Peyer's patch (tissue), 4 donors: Measurements from ENCODE around the gene HMOX2. TPM values are rescaled to one million over a fixed set of nuclear protein-coding genes. Genes with fewer than 3 reads are reported as not detected.

Experiments
- DNase-seq, 3 donors: peaks; one replicate each; pipeline ENCODE4 v3.0.0-alpha.2; 2017 to 2019
- H3K27ac ChIP-seq, 4 donors: fragments of 200-600 bp; sonication (generic); one replicate each; pipeline ENCODE4 v1.5.1; 2016 to 2019
- H3K27me3 ChIP-seq, 2 donors: fragments of 200-600 bp; sonication (generic); one replicate each; pipeline ENCODE4 v1.5.1; 2019
- H3K36me3 ChIP-seq, 3 donors: fragments of 200-600 bp; sonication (generic); one replicate each; pipeline ENCODE4 v1.5.1; 2016 to 2019
- H3K4me1 ChIP-seq, 4 donors: fragments of 200-600 bp; sonication (generic); one replicate each; pipeline ENCODE4 v1.5.1; 2016 to 2019
- H3K4me3 ChIP-seq, 4 donors: fragments of 200-600 bp; sonication (generic); 1 replicate in 3 of 4; 2 replicates in 1 of 4; pipeline ENCODE4 v1.5.1; 2016 to 2019; ENCODE audit warnings: mild to moderate bottlenecking in 1 of 4
- H3K9me3 ChIP-seq, 4 donors: fragments of 200-600 bp; sonication (generic); one replicate each; pipeline ENCODE4 v1.5.1; 2016 to 2019; ENCODE audit warnings: mild to moderate bottlenecking in 1 of 4
- POLR2A ChIP-seq, 2 donors: fragments of 450-650 bp; IDR thresholded peaks; one replicate each; pipeline ENCODE4 v1.5.1; 2017; ENCODE audit warnings: antibody characterized with exemption in 2 of 2, mild to moderate bottlenecking in 2 of 2, moderate library complexity in 2 of 2
- total RNA-seq, 4 donors: library from RNA; depleted of rRNA; stranded (reverse); fragments of >200 nt; gene quantifications; one replicate each; pipeline ENCODE4 v1.1.0, GENCODE V29; 2016
- TF ChIP-seq, protein P1 (sequence below), 6 experiments: fragments of 450-650 bp in 4 of 6; fragments of 200-600 bp in 2 of 6; sonication (generic) in 1 of 6; IDR thresholded peaks; one replicate each; pipeline ENCODE4 v1.5.1; 2017 to 2019; ENCODE audit warnings: antibody characterized with exemption in 6 of 6, mild to moderate bottlenecking in 3 of 6, moderate library complexity in 1 of 6

Gene HMOX2
- total RNA-seq, 4 donors from 2014 or later: 37.1 to 64.8 (median 61.1) TPM

DNA sequence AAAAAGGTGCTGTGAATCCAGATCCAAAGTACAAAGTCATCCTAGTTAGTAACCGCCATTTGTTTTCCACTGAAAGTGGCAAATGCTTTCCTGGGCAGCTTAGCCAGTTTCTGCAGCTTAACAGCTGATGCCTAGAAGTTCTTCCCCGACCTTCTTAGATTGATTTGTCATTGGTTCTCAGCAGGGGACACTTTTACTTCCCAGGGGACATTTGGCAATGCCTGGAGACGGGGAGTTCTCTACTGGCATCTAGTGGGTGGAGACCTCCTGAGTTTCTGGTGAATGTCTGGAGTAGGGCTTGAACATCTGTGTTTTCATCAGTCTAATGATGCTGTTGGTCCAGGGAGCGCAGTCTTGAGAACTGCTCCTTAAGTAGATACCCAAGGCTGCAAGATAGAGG is 43.0 kb upstream of the HMOX2 start:
- no peaks in the 10 kb centered on the region for H3K4me1 ChIP-seq
- no peaks in the 10 kb centered on the region for H3K27me3 ChIP-seq
- TF ChIP-seq, protein P1, sequence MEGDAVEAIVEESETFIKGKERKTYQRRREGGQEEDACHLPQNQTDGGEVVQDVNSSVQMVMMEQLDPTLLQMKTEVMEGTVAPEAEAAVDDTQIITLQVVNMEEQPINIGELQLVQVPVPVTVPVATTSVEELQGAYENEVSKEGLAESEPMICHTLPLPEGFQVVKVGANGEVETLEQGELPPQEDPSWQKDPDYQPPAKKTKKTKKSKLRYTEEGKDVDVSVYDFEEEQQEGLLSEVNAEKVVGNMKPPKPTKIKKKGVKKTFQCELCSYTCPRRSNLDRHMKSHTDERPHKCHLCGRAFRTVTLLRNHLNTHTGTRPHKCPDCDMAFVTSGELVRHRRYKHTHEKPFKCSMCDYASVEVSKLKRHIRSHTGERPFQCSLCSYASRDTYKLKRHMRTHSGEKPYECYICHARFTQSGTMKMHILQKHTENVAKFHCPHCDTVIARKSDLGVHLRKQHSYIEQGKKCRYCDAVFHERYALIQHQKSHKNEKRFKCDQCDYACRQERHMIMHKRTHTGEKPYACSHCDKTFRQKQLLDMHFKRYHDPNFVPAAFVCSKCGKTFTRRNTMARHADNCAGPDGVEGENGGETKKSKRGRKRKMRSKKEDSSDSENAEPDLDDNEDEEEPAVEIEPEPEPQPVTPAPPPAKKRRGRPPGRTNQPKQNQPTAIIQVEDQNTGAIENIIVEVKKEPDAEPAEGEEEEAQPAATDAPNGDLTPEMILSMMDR (IDR thresholded peaks at IDR 0.05): no peak
- TF ChIP-seq POLR2A (IDR thresholded peaks at IDR 0.05): no peak
- no peak overlapping the region for H3K27ac ChIP-seq
- H3K9me3 ChIP-seq: no peaks in the 10 kb centered on the region
- H3K4me3 ChIP-seq: no peak overlapping the region
- DNase-seq: no peak
- H3K36me3 ChIP-seq: peaks cover 0 to 55% (median 0%) of the 10 kb centered on the region in 3 donors

DNA sequence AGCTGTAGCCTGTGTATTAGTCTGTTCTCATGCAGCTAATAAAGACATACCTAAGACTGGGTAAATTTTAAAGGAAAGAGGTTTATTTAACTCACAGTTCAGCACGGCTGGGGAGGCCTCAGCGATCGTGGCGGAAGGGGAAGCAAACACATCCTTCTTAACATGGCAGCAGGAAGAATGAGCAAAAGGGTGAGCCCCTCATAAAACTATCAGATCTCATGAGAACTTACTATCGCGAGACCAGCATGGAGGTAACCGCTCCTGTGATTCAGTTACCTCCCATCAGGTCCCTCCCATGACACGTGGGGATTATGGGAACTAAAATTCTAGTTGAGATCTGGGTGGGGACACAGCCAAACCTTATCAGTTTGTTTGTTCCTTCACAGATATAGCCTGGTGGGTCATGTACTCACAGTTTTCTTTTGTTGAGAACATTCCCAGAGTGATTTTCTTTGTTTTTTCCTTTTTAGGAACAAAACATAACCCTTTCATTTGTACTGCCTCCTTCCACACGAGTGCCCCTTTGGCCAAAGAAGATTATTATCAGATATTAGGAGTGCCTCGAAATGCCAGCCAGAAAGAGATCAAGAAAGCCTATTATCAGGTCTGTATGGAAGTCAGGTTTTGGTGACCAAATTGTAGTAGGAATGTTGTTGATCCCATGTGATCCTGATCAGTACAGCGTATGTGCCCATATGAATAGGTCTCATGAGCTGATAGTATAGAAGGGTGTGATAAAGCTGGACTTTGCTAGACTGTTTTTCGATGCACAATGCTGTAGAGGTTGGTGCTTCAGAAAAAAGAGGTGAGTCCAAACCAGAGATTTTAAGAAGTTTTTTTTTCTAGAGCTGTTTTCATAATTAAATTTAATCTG is 42.0 kb upstream of the HMOX2 start:
- no peak for DNase-seq
- Histone ChIP-seq H3K27me3 (no peaks in the 10 kb centered on the region), H3K4me3 (no peak overlapping the region), H3K27ac (no peak overlapping the region), H3K4me1 (no peaks in the 10 kb centered on the region), H3K9me3 (no peaks in the 10 kb centered on the region), H3K36me3 (peaks cover 0 to 62% (median 0%) of the 10 kb centered on the region in 3 donors)
- TF ChIP-seq, protein P1 (IDR thresholded peaks at IDR 0.05): no peak
- TF ChIP-seq POLR2A (IDR thresholded peaks at IDR 0.05): no peak

DNA sequence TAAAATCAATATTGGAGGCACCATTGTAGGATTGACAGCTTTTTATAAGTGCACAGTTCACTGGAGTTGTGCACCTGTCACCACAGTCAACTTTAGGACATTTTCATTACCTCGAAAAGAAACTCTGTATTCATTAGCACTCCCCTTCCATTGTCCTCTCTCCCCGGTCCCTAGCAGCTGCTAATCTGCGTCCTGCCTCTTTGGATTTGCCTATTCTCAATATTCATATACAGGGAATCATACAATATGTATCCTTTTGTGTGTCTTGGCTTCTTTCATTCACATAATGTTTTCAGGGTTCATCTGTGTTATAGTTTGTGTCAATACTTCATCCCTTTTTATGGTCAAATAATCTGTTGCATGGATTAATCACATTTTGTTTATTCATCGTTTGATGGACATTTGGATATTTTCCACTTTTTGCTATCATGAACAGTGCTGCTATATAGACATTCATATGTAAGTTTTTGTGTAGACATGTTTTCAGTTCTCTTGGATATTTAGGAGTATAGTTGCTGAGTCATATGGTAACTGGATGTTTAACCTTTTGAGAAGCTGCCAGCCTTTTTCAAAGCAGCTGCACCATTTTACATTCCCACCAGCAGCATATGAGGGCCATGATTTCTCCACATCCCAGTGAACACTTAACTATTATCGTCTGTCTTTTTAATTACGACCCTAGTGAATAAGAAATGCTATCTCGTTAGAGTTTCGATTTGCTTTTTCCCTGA is 40.7 kb upstream of the HMOX2 start:
- no peak for DNase-seq
- Histone ChIP-seq H3K4me3 (no peak overlapping the region), H3K9me3 (no peaks in the 10 kb centered on the region), H3K27ac (no peak overlapping the region), H3K4me1 (no peaks in the 10 kb centered on the region), H3K27me3 (no peaks in the 10 kb centered on the region), H3K36me3 (peaks cover 0 to 68% (median 0%) of the 10 kb centered on the region in 3 donors)
- no peak for TF ChIP-seq POLR2A (IDR thresholded peaks at IDR 0.05)
- TF ChIP-seq, protein P1 (IDR thresholded peaks at IDR 0.05): no peak

DNA sequence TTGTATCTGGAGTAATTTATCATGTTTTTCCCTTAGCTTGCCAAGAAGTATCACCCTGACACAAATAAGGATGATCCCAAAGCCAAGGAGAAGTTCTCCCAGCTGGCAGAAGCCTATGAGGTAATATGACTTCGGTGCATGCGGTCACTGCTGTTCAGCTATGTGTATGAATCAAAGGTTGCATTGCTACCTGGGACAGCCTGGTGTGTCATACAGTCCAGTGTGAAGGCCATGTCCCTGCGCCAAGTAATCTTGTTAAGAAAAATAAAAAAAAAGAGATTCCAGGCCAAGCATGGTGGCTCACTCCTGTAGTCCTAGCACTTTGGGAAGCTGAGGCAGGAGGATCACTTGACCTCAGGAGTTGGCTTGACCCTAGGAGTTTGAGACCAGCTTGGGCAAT is 38.8 kb upstream of the HMOX2 start:
- DNase-seq: no peak
- TF ChIP-seq, protein P1 (IDR thresholded peaks at IDR 0.05): no peak
- no peak for TF ChIP-seq POLR2A (IDR thresholded peaks at IDR 0.05)
- Histone ChIP-seq H3K9me3 (no peaks in the 10 kb centered on the region), H3K36me3 (peaks cover 0 to 77% (median 0%) of the 10 kb centered on the region in 3 donors), H3K27ac (no peak overlapping the region), H3K4me1 (no peaks in the 10 kb centered on the region), H3K4me3 (no peak overlapping the region), H3K27me3 (no peaks in the 10 kb centered on the region)

DNA sequence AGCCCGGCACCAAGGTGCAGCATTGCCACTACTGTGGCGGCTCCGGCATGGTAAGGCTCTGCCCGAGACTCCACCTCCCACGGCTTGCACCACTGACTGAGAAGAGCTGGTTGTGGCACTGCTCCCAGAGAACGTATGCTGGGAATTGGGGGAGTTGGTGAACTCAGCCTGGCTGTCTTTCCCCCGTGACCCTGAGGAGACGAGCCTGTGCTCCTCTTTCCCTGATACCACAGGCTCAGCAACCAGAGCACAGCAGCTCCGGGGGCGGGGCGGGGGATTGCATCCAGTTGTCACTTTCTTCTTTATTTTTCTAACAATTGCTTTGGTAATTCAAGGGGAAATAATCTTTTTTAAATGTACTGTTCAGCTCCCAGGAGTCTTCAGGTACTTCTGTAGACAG is 33.8 kb upstream of the HMOX2 start:
- Histone ChIP-seq H3K4me3 (no peak overlapping the region), H3K36me3 (peaks cover 0 to 97% (median 0%) of the 10 kb centered on the region in 3 donors), H3K27me3 (no peaks in the 10 kb centered on the region)

More for the DNA sequence above, 33.8 kb upstream of the HMOX2 start:
- TF ChIP-seq POLR2A (IDR thresholded peaks at IDR 0.05): no peak
- TF ChIP-seq, protein P1 (IDR thresholded peaks at IDR 0.05): no peak
- Histone ChIP-seq H3K9me3 (no peaks in the 10 kb centered on the region), H3K27ac (no peak overlapping the region), H3K4me1 (no peaks in the 10 kb centered on the region)
- DNase-seq: no peak
